DMS53 treated with DMSO at 0.1 percent for 48 hours (cell line): ENCODE results near the gene MYPN.
"Not testable (repeated sequence)": the region's sequence is repeated elsewhere in the genome, so short reads cannot be mapped to it uniquely, and the experiment has no call there.

Experiments
- DNase-seq: peaks from one replicate; lab custom pipeline; 2025; ENCODE audit not compliant: unreplicated experiment; lab: John Stamatoyannopoulos, UW

Gene MYPN

DNA sequence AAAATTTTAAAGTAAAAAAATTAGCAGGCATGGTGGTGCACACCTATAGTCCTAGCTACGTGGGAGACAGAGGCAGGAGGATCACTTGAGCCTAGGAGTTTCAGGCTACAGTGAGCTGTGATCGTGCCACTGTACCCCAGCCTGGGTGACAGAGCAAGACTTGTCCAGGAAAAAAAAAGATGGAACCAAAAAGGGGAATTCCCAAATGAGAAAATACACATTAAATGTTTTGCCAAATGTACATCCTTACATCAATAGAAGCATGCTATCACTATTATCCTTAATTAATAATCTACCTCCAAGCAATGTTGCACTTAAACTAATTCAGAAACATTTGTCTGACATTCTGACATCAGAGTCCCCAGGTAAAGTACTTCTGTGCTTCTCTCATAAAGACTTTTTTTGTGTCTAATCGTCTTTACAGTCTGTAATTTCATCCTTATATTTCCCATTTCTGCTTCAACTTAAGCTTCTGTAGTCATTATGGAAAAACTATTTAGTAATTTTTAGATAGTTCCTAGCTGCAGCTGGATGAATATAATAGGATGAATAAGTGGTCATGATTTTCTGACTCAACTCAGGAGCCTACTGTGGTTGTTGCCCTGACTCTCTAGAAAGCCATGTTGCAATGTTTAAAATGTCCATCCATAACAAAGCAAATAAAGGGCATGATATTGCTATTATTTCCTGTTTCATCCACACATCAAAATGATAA is 57.7 kb downstream of the MYPN start:
- DNase-seq, result no peak

- no peak for DNase-seq
These were observed 58.4 kb downstream of the MYPN start for GRCh38 chr10:68167586-68168189.

GRCh38 chr10:68171539-68172080 is 62.3 kb downstream of the MYPN start:
- no peak for DNase-seq

DNA sequence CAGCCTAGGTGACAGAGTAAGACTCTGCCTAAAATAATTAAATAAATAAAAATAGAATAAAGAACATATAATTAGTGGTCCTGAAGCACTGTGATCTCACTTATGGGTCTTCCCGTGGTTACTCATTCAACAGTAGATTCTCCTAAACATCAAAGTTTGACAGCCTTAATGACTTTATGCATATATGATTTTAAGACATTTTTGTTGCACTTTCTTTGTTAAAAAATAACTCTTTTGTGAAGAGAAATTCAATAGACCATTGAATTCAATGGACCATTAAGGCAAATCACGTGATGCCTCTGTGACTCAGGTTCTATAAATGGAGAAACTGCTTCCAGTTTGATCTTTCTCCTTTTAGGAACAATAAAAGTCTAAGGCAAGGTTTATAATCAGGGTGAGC is 63.0 kb downstream of the MYPN start:
- no peak for DNase-seq

DNA sequence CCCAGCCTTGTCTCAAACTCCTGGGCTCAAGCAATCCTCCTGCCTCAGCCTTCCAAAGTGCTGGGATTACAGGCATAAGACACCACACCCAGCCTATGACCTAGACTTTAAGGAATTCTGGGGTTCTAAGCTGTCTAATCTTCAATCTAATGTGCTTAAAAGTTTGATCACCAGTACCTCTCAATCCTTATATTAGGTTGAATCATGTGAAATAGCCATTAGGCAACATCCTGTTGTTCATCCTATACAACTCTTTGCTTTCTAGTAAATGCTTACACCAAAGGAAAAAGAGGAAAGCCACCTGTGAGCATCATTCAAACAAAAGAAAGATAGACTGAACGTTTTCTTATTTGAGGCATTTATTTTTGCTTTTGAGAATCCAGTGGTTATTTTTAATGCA is 66.7 kb downstream of the MYPN start:
- DNase-seq, result no peak

DNA sequence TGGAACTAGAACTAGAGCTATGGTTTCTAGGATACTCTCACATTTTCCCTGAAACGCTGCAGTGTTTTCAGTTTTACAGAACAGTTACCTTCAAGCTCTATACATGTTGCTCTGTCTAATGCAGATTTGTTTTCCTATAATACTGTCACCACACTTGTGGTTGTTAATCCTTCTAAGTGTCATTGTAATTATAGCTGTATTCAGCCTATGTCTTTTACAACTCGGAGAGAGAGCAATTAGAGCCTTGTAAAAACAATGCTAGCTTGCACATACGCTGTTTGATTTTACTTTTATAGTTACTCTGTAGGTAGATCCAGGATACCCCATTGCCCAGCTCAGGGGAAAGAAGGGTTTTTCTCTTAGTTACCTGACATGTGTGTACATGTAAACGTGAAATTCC is 67.5 kb downstream of the MYPN start:
- DNase-seq, result no peak

- DNase-seq, result no peak
These were observed 69.3 kb downstream of the MYPN start for GRCh38 chr10:68178592-68178991.

DNA sequence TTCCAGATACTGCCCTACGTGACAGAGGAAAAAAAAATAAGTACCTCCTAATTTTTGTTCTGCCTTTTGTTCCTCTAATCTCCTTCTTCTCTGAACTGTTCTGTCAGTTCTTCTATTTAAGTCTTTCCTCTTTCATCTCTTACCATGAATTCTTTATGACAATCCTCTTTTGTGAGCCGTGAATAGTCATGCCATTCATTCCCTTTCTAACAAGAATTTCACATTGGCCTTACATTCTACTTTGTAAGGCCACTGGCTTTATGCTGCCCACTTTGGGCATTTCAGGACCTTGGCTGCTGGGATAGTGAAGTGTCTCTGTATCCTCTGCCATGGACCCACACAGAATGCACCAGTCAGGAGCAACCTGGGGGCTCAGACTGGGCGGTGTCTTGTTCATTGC is 69.7 kb downstream of the MYPN start:
- DNase-seq, result no peak

DNA sequence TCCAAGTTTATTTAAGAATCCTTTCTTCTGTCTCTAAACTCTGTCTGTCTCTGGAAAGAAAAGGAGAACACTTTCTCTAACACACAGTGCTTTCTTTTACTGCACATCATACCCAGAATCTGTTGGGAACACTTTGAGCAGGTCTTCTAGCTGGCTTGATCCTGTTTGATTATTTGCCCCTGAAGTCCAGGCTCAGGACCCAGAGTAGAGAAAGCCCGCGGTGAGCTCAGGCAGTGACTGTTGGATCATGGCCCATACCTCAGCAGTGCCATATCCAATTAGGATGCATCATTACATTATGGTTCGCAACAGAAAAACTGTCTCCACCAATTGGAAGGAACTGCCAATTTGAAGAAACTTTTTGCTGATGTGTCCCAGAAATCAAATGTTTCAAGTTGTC is 71.2 kb downstream of the MYPN start:
- no peak for DNase-seq

- no peak for DNase-seq
These were observed 75.3 kb downstream of the MYPN start for GRCh38 chr10:68184546-68184945.

- DNase-seq, result no peak
These were observed 75.8 kb downstream of the MYPN start for GRCh38 chr10:68185085-68185484.

DNA sequence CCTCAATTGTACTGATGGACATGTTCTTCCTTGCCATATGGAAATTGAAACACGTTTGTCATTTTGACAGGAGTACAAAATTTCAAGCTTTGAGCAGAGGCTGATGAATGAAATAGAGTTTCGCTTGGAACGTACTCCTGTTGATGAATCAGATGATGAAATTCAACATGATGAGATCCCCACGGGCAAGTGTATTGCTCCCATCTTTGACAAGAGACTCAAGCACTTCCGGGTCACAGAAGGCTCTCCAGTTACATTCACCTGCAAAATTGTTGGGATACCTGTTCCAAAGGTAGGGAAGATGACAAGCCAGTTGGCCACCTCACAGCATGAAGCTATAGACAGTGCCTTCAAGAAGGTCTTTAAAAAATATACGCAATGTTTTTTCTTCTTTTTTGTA is 79.5 kb downstream of the MYPN start:
- DNase-seq, result no peak

DNA sequence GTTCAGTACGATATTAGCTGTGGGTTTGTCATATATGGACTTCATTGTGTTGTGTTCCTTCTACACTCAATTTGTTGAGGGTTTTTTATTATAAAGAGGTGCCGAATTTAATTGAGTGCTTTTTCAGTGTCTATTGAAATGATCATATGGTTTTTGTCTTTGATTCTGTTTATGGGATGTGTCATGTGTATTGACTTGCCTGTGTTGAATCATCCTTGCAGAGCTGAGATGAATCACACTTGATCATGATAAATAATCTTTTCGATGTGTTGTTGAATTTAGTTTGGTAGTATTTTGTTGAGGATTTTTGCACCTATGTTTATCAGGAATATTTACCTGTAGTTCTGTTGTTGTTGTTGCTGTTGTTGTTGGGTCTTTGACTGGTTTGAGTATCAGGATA is 82.8 kb downstream of the MYPN start:
- DNase-seq, result no peak

DNA sequence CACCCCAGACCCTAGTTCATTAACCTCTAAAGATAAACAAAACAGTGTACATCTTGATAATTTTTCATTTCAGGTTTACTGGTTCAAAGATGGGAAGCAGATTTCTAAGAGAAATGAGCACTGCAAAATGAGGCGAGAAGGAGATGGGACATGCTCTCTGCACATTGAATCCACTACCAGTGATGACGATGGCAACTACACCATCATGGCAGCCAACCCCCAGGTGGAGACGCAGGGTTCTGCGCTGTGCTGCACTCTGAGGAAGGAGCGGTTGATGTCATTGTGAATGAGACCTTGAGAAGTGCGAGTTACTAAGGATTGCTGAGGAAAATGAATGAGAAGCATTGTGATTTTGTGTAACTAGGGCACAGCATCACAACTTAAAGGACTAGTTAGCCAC is 85.0 kb downstream of the MYPN start:
- DNase-seq, result no peak

- not testable (repeated sequence) for DNase-seq
These were observed 86.5 kb downstream of the MYPN start for GRCh38 chr10:68195776-68196175.

DNA sequence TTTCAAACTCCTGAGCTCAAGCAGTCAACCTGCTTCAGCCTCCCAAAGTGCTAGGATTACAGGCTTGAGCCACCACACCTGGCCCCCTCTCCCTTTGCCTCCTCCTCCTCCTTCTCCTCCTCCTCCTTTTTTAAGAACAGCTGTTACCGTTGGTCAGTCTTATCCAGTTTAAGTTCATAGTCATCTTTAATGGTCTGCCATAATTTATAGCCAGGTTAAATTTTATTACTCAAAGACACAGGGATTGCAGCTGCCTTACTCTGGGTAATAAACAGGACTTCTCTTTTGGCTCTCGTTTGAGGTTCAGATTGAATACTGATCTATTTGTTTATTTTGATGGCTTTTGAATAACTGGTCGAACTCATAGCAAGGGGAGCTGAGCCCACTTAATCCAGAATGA is 87.4 kb downstream of the MYPN start:
- no peak for DNase-seq

- no peak for DNase-seq
These were observed 93.7 kb downstream of the MYPN start for GRCh38 chr10:68202960-68203353.

DNA sequence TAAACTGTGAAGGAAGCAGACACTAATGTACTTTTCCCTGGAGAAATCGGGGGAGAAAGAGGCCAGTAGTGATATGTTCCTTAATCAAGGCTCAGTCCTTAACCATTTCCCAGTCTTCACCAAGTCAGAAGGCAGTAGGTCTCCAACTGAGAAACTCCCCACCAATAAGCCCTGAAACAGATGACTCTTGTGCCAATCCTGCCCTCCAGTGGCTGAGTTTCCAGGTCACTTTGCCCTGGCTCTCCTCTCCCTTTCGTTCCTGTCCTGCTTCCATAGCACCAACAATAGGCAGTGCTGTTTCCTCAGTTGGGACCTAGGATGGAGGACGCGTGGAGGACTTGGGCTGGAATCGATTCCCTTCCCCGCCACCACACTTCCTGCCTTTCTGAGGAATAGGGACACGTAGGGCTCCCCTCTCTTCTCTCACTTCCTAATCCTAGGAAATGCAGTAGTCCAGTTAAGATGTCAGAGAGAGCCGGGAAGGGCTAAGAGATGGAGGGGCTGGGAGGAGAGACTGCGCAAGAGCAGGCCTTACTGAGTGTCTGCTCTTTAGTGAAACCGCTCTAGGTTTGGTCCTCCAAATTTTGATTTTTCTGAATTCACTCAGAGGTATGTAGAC is 99.2 kb downstream of the MYPN start:
- DNase-seq, result peak; percentile 43

DNA sequence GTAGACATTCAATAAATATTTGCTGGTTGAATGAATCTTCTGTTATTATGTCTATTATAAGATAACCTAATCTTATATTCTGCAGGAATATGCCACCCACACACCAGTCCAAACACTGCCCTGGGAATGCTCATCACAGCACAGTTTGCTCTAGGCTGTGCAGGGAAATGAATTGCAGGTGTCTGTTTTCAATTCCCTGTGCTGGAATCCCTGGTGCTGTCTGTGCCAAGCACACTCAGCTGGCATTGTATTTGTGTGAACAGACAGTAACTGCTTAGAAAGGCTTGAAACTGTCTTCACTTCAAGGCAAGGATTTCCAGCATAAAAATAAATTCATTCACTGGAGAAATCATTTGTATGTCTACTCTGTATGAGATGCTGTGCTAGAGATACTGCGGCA is 102.4 kb downstream of the MYPN start:
- no peak for DNase-seq

DNA sequence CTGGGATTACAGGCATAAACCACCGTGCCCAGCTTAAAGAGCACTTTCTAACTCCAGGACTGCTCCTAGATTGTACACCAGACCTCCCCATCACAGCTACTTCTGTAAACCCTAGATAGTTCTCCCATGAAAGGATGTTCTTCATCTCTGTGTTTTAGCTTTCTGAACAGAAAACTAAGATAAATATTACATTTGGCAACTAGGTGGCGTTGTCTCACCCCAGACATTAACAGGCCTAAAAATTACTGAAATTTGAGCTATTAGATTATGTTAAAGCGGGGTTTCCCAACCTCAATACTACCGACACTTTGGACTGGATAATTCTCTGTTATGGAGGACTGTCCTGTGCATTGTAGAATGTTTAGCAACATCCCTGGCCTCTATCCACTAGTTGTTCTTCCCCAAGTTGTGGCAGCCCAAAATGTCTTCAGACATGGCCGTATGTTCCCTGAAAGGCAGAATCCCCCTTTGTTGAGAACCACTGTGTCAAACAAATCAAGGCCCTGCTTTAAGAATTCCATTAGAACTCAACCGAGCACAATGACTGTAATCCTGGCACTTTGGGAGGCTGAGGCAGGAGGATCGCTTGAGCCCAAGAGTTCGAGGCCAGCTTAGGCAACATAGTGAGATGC is 103.5 kb downstream of the MYPN start:
- peak; percentile 37 for DNase-seq

DNA sequence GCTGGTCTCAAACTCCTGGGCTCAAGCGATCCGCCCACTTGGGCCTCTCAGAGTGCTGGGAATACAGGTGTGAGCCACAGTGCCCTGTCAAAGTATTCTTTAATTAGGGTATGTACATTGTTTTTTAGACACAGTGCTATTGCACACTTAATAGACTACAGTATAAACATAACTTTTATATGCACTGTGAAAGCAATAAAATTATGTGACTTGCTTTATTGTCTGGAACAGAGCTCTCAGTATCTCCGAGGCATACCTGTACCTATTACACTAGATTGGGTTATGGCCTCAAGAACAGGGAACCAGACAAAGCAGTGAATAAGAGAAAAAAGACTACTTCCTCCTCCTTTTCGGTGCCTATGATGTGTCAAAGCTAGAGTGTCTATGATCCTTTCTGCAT is 109.5 kb downstream of the MYPN start:
- DNase-seq, result no peak

DNA sequence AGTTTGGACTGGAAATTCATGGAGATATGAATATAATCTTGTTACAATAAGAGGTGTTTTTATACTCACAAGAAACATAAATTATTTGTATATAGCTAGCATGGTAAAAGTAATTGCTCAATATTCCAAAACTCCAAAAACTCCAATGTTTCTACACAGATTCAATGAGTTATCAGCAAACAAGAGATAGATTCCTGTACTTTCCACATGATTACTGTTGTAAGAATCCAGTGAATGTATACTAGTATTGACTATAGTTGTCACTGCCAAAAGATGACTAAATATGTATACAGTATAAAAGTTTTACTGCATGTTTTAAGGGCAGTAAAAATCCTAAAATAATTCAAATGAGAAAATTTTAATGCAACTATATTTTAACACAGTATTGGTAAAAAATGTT is 111.9 kb downstream of the MYPN start:
- no peak for DNase-seq
